Measurements from ENCODE around the gene MRPS7. TPM values are rescaled to one million over a fixed set of nuclear protein-coding genes. Genes with fewer than 3 reads are reported as not detected.

MRPS7 gene
- 10 to 100 TPM; 37.0 to 46.5 (median 40.1) TPM for total RNA-seq

GRCh38 chr17:75261336-75262111 lies at the start of gene MRPS7, which contains the start of gene GGA3:
Gene MRPS7, plus strand, starts transcription at chr17:75261879. Its CDS starts 22 bp downstream, at chr17:75261901.
Gene GGA3, minus strand, starts transcription at chr17:75261606. Its CDS starts 19 bp downstream, at chr17:75261587.
- intact Hi-C loops (cut with DNase I; ENCODE audit: low total_unique reads), result no loop called here
- TF ChIP-seq CTCF (IDR thresholded peaks at IDR 0.05) (peak in 1 of 3 donors; percentile 6), POLR2A (IDR thresholded peaks at IDR 0.05) (peak; percentile 59), POLR2AphosphoS5 (IDR thresholded peaks at IDR 0.05) (peak; percentile 68 to 93 (median 91))

GRCh38 chr17:75218131-75218530 lies 43.5 kb upstream of the MRPS7 start:
- no peak for DNase-seq (ENCODE audit: low spot score in 2 of 2)
- TF ChIP-seq CTCF (IDR thresholded peaks at IDR 0.05), result no peak
- no peak for TF ChIP-seq POLR2AphosphoS5 (IDR thresholded peaks at IDR 0.05)
- TF ChIP-seq POLR2A (IDR thresholded peaks at IDR 0.05), result no peak
- intact Hi-C loops (cut with DNase I; ENCODE audit: low total_unique reads), result no loop called here

More at GRCh38 chr17:75261336-75262111, at the start of gene MRPS7, which contains the start of gene GGA3:
- no peaks in the 10 kb centered on the region for H3K36me3 ChIP-seq
- no peaks in the 10 kb centered on the region for H3K27me3 ChIP-seq
- DNase-seq (ENCODE audit: low spot score in 2 of 2), result peak; percentile 95 to 96
- H3K27ac ChIP-seq, result peak within 1 kb of the TSS; percentile 97 to 99
- H3K9me3 ChIP-seq, result no peaks in the 10 kb centered on the region
- H3K4me3 ChIP-seq, result peak within 1 kb of the TSS; percentile 89 to 100 (median 99)
- peaks cover 0 to 12% of the 10 kb centered on the region in 2 donors for H3K4me1 ChIP-seq

GRCh38 chr17:75219815-75220214 lies 41.9 kb upstream of the MRPS7 start:
- Histone ChIP-seq H3K36me3 (peaks cover 9% of the 10 kb centered on the region), H3K27ac (no peak overlapping the region)
- TF ChIP-seq POLR2A (IDR thresholded peaks at IDR 0.05), result no peak

More at GRCh38 chr17:75218131-75218530, 43.5 kb upstream of the MRPS7 start:
- Histone ChIP-seq H3K27ac (no peak overlapping the region), H3K27me3 (no peaks in the 10 kb centered on the region), H3K36me3 (peaks cover 14% of the 10 kb centered on the region), H3K4me1 (no peaks in the 10 kb centered on the region), H3K9me3 (no peaks in the 10 kb centered on the region), H3K4me3 (no peak overlapping the region)

GRCh38 chr17:75225016-75225415 lies 36.7 kb upstream of the MRPS7 start:
- TF ChIP-seq CTCF (IDR thresholded peaks at IDR 0.05) (no peak), POLR2A (IDR thresholded peaks at IDR 0.05) (no peak), POLR2AphosphoS5 (IDR thresholded peaks at IDR 0.05) (no peak)
- peak overlapping the region in 1 of 2 donors; percentile 19 for H3K27ac ChIP-seq
- H3K4me3 ChIP-seq, result no peak overlapping the region
- no peaks in the 10 kb centered on the region for H3K9me3 ChIP-seq
- no peaks in the 10 kb centered on the region for H3K27me3 ChIP-seq
- H3K36me3 ChIP-seq, result peaks cover 9% of the 10 kb centered on the region
- H3K4me1 ChIP-seq, result no peaks in the 10 kb centered on the region
- no peak for DNase-seq (ENCODE audit: low spot score in 2 of 2)
- intact Hi-C loops (cut with DNase I; ENCODE audit: low total_unique reads), result no loop called here

More at GRCh38 chr17:75219815-75220214, 41.9 kb upstream of the MRPS7 start:
- Histone ChIP-seq H3K27me3 (no peaks in the 10 kb centered on the region), H3K4me3 (no peak overlapping the region), H3K9me3 (no peaks in the 10 kb centered on the region), H3K4me1 (no peaks in the 10 kb centered on the region)
- no peak for DNase-seq (ENCODE audit: low spot score in 2 of 2)
- intact Hi-C loops (cut with DNase I; ENCODE audit: low total_unique reads), result no loop called here

GRCh38 chr17:75227729-75228128 lies 34.0 kb upstream of the MRPS7 start:
- no peak for DNase-seq (ENCODE audit: low spot score in 2 of 2)
- Histone ChIP-seq H3K27me3 (no peaks in the 10 kb centered on the region), H3K27ac (peak overlapping the region in 1 of 2 donors; percentile 28), H3K36me3 (peaks cover 17% of the 10 kb centered on the region), H3K9me3 (no peaks in the 10 kb centered on the region), H3K4me3 (no peak overlapping the region), H3K4me1 (no peaks in the 10 kb centered on the region)
- TF ChIP-seq CTCF (IDR thresholded peaks at IDR 0.05), result no peak
- no peak for TF ChIP-seq POLR2AphosphoS5 (IDR thresholded peaks at IDR 0.05)
- no peak for TF ChIP-seq POLR2A (IDR thresholded peaks at IDR 0.05)
- intact Hi-C loops (cut with DNase I; ENCODE audit: low total_unique reads), result no loop called here

Data from breast epithelium (tissue), 4 donors.